NOMO-1 treated with DMSO at 0.1 percent for 48 hours (cell line): ENCODE measurements around the gene B4GALNT3.

Source experiments
- DNase-seq: peaks from one replicate; lab custom pipeline; 2025; ENCODE audit not compliant: unreplicated experiment; lab: John Stamatoyannopoulos, UW

The B4GALNT3 gene

DNA sequence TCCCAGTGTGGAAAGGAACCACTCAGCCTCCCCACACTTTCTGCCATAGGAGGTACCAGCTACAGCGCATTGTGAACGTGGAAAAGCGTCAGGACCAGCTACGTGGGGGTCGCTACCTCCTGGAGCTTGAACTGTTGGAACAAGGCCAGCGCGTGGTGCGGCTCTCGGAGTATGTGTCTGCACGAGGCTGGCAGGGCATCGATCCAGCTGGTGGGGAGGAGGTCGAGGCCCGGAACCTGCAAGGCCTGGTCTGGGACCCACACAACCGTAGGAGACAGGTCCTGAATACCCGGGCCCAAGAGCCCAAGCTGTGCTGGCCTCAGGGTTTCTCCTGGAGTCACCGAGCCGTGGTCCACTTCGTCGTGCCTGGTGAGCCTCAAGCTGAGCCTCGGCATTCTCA is 96.8 kb downstream of the B4GALNT3 start:
- DNase-seq = no peak

DNA sequence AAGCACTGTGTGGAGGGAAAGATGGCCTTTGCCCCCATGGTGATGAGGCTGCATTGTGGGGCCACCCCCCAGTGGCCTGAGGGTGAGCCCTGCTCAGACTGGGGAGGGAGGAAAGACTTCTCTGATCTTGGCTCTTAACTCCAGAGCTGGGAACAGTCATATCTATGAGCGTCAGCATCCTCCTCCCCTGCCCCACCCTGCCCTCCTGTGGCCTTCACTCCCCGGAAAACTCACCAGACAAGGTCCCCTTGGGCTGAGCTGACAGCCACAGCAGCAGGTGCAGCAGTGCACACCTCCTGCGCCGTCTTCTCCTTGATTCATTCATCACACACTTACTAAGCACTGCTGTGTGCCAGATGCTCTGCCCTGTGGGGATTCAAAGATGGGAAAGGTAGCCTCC is 98.8 kb downstream of the B4GALNT3 start:
- no peak for DNase-seq

DNA sequence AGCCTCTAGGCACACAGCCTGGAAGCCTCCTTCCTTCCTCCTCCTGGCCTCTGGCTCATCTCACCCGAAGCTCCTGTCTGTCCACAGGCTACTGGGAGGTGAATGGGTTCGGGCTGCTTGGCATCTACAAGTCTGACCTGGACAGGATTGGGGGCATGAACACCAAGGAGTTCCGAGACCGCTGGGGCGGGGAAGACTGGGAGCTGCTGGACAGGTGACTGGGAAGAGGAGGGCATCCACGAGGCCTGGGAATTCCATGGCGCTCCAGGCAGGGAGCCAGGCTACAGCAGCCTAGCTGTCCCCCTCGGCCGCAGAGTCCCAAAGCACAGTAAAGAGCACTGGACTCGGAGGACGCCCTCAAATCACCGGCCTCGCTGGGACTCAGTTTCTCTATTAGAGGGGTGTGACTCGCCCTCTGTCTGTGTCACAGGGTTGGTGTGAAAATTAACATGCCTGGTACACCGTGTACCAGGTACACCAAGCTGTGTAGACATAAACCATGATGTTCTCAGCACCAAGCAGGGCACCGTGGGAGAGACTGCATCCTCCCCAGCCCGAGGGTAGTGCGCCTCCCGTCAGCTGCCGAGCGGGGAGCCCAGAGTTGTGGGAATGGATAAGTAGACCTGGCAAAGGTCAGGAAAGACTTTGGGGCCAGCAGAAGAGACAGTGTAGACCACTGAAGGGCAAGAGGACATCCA is 99.6 kb downstream of the B4GALNT3 start:
- no peak for DNase-seq

DNA sequence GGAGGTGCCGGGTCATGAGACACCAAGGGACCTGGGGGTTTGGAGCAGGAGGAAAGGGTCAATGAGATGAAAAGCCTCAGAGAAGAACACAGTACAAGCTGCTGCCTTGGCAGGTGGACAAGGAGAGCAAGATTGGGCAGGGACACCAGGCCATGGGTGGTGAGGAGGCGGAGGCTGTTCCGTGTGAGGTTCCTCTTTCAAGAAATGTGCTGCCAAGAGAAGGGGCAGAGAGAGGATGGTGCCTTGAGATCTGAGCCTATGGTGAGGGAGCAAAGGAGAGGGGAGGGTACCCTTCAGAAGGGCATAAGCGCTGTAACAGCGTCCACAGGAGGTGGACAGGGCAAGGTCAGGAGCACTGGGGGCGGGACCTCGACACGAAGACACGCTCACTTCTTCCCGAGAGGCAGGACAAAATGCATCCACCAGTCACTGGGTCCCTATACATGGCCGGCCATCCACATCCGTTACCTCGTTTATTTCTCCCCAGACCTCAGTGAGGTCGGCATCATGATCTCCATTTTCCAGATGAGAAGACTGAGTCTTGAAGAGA is 100.2 kb downstream of the B4GALNT3 start:
- peak; percentile 31 for DNase-seq

DNA sequence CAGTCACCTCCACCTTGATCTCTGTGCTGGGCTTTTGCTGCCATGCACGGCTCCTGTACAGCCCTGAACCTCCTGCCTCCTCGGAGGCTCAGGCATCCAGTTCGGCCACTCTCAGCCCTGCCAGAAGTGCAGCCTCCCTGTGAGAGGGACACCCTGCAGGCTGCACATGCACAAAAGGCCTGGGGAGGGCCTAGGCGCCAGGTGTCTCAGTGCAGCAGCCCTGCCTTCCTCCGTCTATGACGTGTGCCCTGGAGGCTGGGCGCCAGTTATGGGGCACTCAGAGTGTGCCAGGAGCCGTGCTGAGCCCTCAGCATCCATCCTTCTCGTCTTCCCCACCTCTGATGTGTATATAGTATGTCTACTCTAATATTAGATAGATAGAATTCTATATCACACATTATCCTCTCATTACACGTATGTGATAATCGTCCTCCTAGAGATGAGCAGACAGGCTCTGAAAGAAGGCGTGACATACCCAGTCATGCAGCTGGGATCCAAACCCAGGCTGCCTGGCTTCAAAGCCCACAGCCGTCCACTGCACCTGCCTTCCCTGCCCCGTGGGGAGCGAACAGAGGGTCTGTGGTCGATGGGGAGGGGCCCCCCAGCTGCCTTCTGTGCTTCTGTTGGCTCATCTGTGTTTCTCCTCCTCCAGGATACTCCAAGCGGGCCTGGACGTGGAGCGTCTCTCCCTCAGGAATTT is 101.1 kb downstream of the B4GALNT3 start:
- DNase-seq = no peak

DNA sequence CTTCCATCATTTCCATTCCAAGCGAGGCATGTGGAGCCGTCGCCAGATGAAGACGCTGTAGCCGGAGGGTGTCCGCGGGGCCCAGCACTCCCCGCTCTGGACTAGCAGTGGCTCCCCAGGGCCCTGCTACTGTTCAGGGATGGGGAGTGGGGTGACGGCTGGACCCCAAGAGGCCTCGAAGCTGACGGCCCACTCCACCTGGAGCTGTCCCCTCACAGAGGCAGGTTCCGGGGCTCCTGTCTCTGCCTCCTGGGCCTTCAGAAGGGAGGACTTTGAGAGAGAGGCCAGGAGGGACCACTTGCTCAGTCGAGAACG is 101.6 kb downstream of the B4GALNT3 start:
- DNase-seq = no peak

DNA sequence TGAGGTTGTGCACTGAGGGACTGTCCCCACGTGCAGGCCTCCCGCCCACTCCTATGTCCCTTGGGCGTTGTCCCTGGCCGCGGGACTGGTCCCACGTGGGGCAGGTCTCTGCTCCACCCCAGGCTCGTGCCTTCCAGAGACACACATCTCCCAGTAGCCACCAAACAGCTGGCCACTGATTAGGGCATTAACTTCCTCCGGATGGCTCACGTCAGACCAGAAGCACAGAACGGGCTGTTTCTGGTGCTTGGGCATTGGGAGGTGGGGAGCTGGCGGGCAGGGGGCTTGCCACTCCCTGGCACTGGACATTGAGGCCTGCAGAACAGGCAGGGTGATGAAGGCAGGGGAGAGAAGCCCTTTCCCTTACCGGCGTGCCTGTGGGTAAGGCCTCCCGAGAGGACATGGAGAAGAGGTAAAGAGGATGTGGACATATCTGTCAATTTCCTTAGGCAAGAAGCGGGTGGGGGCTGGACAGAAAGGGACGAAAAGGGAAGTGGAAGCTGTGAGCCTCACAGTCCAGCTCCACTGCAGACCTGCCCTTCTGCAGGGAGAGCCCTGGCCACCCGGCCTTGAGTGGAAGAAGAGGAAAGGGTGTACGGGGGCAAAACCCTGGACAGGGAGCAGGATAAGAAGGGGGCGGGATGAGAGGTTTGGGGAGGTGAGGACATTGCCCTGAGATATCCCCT is 102.3 kb downstream of the B4GALNT3 start:
- DNase-seq = peak; percentile 84

DNA sequence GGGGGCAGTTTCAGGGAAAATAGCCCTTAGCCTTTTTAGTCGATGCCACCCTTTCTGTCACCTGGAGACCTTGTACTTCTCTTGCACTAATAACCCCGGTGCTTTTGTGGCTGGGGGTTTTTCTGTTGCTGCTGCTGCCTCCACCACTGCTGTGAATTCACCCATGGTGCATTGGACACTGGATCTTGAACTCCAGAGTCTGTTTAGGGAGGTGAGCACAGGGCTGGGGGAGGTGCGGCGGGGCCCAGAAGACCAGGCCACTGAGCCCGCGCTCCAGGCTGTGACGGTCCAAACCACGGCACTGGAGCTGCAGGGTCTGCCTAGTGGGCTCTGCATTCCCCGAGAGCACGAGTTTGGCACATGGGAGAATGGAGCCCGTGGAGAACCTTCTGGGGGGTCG is 102.9 kb downstream of the B4GALNT3 start:
- no peak for DNase-seq

DNA sequence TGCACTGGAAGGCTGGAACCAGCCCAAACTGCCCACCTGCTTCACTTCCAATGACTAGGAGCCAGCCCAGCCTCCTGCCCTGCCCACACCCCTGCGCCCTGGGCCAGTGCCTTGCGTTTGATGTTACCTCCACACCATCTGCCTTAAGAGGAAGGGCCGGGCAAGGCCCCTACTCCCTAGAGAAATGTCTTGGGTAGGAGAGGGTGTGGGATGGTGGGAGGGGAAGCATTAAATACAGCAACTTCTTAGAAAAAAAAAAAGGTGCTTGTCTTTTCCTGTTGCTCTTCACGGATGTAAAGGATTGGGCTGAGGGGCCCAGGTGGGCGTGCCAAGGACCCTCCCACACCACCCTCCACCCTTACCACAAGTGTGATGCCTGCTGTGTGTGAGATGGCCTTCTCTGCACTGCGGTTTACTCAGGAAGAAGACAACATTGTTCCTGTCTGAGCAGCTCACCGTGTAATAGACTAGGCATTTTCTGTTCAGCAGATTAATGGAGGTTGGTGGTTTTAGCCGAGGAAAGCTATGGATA is 103.6 kb downstream of the B4GALNT3 start:
- peak; percentile 19 for DNase-seq

DNA sequence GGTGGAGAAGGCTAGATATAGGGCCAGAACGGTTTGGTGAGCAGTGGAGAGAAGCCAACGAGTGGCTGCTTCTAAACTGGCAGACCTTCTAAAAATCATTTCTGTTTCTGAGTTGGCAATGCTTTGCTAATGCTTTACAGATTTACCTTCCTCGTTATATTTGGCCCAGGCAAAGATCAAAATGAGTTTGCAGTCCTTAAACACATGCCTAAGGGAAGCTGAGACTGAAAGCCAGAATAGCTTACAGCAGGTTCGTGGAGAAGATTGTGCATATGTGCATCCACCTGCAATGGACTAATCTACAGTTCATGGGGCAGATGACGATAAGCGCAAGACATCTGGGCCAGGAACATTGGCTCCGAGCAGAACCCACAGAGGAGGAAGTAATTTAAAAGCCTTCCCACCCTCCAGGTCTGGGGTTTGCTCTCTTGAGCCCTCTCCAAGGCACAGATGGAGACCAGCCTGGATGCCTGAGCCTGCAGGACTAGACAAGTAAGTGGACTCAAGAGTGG is 104.1 kb downstream of the B4GALNT3 start:
- DNase-seq = peak; percentile 19

DNA sequence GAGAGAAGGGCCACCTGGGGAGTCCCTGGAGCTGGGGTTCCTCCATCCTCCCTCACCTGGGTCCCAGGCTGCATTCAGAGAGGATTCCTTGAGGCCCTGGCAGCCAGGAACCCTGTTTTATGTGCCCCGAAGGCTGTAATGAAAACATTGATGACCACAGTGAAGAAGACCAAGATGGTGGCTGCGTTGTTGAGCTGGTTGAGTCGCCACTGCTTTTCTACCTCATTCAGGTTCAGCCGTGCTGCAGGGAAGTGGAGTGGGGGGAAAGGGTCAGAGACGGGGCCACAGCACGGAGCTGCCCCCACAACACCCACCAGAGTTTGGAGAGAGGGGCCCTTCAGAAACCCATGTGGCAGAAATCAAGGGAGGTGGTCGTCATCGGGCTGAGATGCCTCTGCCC is 105.4 kb downstream of the B4GALNT3 start:
- no peak for DNase-seq

DNA sequence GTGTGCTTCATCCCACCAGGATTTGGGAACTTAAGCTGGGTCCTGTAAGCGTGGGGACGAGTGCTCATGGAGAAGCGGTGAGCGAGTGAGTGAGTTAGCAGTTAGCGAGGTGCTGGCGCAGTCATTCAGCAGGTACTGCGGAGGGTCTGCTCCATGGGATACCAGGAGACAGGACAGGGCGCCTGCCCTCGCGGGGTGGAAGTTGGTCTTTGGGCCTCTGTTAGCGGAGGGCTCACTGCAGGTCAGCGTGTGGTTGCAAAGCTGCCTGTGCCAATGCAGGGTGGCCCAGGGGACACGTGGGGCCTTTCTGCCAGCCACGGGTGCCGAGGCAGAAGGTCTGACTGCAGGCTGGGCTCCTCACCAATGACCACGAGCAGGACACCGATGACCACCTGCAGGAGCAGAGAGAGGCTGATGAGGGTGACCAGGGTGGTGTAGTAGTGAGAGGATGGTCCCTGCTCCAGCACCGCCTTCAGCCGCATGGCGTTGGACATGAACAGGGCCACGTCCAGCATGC is 105.9 kb downstream of the B4GALNT3 start:
- no peak for DNase-seq

DNA sequence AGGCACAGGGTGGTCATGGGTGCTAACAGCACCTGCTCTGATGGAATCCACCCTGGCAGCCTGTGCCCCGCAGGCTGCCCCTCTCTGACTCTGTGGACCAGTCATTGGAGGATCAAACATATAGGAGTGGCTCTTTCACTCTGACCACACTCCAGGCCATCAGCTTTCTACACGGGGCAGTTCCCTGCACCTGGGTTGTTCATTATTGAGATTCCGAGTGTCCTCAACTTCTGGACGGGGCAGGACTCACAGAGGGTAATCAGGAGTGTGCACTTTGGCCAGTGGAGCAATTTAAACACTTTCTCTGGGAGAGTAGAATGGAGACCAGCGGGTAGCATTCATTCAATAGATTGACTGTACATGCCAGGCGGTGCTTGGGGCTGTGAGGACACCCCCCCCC is 108.7 kb downstream of the B4GALNT3 start:
- DNase-seq = no peak

DNA sequence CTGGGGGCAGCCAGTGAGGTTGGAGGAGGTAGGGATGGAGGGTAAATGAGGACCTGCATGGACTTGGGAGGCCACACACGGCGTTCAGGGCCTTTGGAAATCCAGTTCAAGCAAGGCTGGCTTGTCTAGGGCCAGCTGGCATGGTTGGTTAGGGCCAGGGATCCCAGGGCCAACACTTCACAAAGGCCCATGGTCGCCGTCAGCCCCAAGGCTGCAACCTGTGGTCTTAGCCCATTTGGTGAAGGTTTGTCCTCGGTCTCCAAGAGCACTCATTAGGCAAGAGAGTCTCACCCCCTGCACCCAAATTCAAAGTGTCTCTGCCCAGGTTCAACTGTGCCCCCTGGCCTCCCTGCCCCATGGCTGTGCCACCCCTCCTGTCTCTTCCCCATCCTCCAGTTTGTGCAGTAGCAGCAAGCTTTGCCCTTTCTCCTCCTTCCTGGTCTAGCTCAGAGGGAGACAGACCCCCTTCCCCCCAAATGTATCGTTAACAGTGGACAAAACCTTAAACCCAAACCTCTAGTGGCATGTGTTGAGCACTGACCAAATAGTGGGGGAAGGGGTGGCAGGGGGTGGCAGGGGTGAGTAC is 109.4 kb downstream of the B4GALNT3 start:
- no peak for DNase-seq

DNA sequence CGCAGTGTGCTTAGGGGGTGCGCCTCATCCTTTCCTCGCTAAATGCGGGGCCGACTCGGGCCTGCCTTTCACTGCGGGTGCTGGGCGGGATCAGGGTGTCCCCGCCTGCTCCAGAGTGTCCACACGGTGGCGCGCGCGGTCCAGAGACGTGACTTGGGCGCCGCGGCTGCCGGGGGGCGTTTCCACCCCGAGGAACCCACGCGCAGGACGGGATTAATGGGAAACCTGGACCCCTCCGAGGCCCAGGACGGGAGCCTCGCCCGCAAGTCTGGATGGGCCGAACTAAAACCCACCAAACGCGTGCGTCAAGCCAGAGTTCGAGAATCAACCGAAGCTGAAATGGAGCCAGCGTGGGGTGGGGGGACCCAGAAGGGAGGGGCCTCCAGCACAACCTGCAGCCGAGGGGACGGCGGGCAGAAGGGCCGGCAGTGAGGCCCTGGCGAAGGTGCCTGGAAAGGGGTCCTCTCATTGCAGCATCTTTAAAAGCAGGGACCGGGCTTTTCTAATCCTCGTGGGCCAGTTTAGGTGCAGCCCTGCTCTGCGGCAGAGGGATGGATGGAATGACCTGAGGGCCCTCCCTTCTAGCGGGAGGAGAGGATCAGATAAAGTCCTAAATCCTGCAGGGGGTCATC is 110.2 kb downstream of the B4GALNT3 start:
- DNase-seq = peak; percentile 62

DNA sequence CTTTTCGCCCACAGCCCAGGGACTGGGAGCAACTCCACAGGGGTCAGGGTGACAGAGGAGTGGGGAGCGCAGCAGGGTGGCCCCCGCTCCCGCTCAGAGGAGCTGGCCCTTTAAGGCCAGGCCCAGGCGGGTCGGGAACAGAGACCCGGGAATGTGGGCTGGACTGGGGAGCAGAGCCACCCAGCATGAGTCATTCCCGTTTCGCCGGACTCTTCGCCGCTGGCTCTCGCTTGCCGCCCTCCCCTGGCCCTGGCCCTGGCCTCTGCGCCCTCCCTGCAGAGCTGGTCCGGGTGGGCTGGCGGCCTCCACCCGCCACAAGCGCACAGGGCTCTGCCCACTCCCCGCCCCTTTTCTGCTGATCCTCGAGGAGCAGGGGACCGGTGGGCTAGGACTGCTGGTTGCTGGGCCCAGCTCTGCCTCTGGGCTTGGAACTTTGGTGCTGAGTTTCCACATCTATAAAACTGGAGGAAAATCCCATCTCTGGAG is 110.7 kb downstream of the B4GALNT3 start:
- no peak for DNase-seq

DNA sequence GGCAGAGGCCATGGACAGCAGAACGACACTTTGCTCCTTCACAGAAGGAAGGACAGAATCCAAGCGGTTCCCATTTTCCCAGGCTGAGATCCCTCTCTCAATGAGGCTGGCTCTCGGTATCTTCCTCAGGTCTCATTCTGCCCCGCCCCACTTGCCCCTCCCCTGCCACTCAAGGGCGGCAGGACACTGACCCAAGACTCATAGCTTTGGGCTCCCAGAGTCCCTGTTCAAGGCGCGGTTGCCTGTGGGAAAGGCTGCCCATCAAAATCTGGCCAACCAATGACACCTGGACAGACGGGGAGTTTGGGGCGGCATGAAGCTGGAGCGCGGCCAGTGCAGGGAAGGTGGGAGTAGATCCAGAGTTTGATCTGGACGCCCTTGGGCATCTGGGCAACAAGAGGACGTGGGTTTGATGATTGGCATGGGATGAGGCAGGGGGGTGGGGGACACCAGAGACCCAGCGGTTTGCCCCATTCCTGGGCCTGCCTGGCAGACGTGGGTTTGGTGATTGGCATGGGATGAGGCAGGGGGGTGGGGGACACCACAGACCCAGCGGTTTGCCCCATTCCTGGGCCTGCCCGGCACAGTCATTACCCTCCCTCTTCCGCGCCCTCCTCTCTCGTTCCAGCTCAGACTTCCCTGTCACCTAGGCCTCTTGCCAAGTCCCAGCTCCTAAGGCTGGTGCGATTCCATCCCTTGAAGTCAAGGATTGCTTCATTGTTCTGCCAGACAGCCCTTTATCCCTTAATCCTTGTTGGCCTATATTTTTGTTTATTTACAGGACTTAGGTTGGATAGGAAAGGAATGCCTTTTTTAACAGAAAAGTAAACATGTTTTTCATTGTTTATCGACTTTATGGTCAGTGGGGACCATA is 111.4 kb downstream of the B4GALNT3 start:
- DNase-seq = no peak

DNA sequence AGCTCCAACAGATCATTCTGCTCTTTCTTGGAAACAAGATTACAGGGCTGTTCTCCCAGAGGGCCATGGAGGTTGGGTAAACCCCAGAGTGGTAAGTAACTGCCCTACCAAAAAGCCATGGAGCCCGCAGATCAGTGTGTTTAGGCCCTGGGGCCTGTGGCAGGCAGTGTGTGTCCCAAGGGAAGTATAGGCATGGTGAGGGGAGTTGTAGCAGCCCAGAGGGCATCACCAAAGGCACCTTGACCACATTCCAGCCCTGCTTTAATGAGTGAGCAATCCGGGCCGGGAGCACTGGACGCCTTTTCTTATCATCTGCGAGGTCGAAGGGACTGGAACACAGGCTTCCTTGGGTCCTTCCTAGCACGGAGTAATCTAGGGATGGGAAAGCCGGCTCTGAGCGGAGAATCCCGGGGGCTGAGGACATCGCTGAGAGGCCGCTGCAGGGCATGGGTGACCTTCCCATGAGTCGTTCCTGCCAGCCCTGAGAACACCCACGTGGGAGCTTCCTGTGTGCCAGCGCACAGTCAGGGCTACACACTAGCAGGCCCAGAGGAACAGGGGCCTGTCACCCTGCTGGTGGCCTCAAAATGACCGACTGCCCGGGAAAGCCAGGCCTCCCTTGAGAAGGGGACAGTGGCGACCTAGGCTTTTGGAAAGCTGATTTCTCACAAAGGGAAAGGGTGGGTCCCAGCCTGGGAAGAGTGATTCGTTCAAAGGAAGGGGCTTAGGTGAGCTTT is 112.2 kb downstream of the B4GALNT3 start:
- DNase-seq = no peak

DNA sequence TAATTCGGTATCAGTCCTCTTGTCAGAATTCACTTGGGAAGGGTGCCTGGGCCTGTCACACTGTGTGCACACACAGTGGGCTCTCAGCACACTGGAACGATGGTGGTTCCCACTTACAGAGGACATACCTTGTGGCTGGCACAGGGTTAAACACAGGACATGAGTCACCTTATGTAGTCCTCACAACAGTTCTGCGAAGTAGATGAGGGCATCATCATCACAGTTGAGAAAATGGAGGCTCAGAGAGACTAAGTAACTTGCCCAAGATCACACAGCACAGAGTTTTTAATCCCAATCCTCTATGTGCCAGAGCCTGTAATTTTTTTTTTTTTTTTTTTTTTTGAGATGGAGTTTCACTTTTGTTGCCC is 112.8 kb downstream of the B4GALNT3 start:
- DNase-seq = no peak
